Gastroesophageal sphincter (tissue), 3 donors: ENCODE data around the gene ZDHHC20.

ENCODE experiments used
- CTCF ChIP-seq, 4 experiments: fragments of 200-600 bp in 2 of 4; fragments of 450-650 bp in 2 of 4; sonication (generic) in 1 of 4; IDR thresholded peaks; one replicate each; pipeline ENCODE4 v1.5.1; 2017 to 2019; ENCODE audit warnings: antibody characterized with exemption in 4 of 4, mild to moderate bottlenecking in 2 of 4, moderate library complexity in 2 of 4
- EP300 ChIP-seq: sonication (generic); formaldehyde crosslinking; IDR thresholded peaks from one replicate; pipeline ENCODE4 v1.6.1; 2017; ENCODE audit warnings: antibody characterized with exemption, mild to moderate bottlenecking
- POLR2A ChIP-seq, 2 donors: fragments of 450-650 bp; IDR thresholded peaks; one replicate each; pipeline ENCODE4 v1.6.1; 2017; ENCODE audit warnings: antibody characterized with exemption in 2 of 2, mild to moderate bottlenecking in 2 of 2, moderate library complexity in 1 of 2
- POLR2AphosphoS5 ChIP-seq: sonication (generic); formaldehyde crosslinking; IDR thresholded peaks from one replicate; pipeline ENCODE4 v1.6.1; 2017; ENCODE audit warnings: antibody characterized with exemption

- TF ChIP-seq POLR2AphosphoS5, result no peak
- no peak for TF ChIP-seq POLR2A (IDR thresholded peaks at IDR 0.05)
- TF ChIP-seq CTCF (IDR thresholded peaks at IDR 0.05), result no peak
- TF ChIP-seq EP300, result no peak
Observed at GRCh38 chr13:21326155-21327031, 132.7 kb downstream of the ZDHHC20 start.
